ENCODE results near the gene SPAAR.
"Not testable (repeated sequence)": the region's sequence is repeated elsewhere in the genome, so short reads cannot be mapped to it uniquely, and the experiment has no call there.

SPAAR gene

DNA sequence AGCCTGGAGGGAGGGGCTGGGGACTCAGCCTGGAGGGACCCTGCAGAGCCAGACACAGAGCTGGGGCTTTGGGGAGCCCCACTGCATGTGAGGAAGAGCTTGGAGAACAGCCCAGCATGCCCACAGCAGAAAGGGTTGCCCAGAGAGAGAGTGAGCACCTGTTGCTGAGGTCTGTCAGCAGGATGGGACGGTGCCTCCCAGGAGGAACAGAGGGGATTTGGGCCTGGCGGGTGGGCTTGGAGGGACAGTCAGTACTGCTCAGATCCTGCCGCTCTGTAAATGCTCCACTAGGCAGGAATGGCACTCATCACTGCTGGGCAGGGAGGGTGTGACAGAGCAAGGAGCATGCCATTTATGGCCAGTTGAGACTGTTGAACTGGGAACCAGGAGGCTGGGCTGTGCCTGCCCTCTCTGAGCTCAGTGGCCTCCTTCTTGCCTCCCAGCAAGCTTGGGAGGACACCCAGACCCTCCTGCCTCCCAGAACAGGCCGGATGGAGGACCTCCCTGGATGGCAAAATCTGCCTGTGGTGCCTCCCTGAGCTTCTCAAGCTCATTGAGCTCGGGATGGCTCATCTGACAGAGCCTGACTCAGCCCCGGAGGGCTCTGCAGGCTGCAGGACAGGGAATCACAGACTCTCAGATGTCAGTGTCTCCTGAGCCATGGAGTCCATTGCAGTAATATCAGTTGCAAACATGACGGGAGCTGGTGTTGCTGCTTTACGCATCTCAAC, 4.1 kb upstream of the SPAAR start:
- no peak for DNase-seq

- DNase-seq = no peak
These were observed 3.2 kb upstream of the SPAAR start, which contains the start of gene HRCT1 for GRCh38 chr9:35905912-35906679. HRCT1 (plus strand) TSS chr9:35906202; CDS start chr9:35906288, 86 bp downstream.

GRCh38 chr9:35906923-35907699, 2.2 kb upstream of the SPAAR start:
- DNase-seq = no peak

DNA sequence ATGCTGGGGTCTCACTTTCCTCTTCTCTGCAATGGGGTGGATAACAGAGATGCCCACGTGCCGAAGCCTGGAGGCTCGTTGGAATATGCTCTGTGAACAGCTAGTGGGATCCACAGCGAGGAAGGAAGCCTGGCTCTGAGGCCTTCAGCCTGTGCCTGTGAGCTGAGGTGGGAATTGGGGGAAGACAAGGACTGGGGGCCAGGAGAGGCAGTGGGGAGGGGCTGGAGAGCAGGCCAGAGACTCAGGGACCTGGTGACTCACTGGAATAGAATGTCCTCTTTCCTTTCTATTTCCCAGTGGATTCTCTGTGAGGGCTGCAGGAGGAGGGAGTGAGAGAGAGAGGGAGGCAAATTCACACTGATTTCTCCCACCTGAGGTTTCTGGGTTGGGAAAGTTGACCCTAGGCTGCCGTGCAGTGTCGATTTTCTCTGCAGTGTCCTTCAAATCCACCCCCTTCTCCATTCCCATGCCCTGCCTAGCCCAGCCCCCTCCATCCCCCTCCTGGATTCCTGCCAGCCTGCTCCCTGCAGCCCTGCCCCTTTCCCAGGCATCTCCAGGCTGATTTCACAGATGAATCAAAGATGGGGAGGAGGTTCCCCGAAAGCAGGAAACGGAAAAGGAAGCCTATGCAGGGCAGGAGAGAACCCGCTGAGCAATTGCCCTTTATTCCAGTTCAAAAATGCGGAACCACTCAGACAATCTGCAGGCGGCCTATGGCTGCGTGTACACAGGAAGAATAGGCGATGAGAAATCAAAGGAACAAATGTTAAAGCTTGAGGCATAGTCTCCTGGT, 1.4 kb upstream of the SPAAR start:
- DNase-seq = no peak

DNA sequence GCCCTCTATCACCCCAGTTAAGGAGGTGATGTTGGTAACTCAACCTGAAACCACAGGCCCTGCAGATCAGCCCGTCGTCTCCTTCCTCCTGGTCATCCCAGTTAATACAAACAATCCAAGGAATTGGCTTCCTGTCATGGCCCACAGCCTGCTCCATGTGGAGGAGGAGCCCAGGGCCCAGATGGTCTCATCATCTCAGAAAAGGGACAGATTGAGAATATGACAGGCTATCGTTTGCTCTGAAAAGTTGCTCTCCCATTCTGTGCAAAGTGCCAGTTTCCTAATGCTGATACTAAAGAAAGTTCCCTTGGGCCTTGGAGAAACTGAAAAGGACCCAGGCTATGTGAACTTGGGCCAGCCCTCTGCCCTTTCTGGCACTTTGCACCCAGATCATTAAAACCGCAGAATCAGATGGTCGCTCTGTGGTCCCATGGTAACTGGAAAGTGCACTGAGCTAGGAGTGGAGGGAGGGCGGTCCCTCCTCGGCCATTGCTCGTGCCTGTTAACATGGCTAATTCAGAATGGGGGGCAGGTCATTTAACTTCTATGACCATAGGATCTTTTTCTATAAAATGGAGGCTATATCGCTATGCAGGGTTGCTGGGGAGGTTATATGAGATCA, 675 bp upstream of the SPAAR start:
- DNase-seq = no peak

DNA sequence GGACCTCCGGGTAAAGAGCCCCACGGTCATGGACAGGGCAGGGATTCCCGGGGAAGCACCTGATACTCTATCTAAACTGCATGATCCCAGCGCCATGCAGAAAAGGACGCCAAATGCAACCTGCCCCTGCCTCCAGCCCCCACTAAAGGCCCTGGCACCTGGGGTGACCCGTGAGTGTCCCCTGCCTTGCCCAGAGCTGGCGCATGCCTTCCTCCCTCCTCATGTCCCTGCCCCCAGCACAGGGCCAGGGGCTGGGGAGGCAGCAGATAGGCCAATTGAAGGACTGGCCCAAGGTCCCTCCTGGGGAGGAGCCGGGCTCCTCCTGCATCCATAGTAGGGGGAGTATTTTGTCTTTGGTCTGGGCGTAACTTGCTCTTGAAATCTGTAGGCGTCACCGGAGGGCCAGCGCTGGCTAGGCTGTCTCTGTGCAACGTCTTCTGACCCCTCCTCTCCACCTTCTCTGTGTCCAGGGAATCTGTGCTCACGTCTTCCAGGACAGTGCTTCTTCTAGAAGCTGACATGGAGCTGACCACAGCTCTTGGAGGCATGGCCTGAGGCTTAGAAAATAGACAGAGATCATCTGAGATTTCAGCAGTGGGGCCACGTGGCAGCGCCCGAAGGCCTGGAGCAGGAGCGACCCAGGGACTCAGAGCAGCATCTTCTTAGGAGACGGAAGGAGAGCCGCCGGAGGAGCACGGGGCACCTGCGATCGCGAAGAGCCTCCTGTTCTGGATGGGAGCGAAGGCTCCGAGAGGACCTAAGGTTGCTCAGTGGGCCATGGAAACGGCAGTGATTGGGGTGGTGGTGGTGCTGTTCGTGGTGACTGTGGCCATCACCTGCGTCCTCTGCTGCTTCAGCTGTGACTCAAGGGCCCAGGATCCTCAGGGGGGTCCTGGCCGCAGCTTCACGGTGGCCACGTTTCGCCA, 660 bp downstream of the SPAAR start:
- DNase-seq = no peak

DNA sequence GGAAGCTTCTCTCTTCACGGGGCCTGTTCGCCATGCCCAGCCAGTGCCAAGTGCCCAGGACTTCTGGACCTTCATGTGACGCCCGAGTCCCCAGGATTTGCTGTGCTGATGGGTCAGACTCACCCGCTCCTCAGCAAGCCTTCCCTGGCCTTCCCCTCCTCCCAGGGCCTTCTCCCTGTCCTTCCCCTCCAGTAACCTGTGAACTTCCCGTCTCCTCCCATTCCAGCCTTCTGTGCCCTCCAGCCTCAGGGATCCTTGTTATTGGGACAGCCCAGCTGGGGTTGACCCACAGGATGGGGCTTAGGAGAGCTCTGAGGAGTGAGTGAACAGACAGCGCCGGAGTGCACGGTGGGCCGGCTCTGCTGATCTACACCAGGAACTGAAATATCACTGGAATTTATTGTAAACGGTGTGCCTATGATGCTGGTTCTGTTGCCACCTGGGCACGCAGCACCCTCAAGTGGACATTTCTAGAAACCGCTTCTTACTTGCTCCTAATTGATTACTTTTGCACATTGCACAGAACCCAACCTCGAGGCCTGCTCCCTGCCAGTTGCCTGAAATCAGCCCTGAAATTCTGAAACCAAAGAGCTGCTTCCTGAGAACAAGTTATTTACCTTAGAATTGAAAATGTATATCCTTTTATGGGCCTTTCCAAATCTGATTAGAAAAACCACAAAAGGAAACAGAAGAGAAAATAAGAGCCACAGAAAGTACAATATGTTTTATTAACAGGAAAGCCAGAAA, 1.5 kb downstream of the SPAAR start:
- DNase-seq = peak; percentile 26

GRCh38 chr9:35911690-35912089, 2.4 kb downstream of the SPAAR start:
- DNase-seq = no peak

GRCh38 chr9:35912791-35913400, 3.6 kb downstream of the SPAAR start:
- DNase-seq = no peak

- DNase-seq = not testable (repeated sequence)
These were observed 4.1 kb downstream of the SPAAR start for GRCh38 chr9:35913429-35913828.

DNA sequence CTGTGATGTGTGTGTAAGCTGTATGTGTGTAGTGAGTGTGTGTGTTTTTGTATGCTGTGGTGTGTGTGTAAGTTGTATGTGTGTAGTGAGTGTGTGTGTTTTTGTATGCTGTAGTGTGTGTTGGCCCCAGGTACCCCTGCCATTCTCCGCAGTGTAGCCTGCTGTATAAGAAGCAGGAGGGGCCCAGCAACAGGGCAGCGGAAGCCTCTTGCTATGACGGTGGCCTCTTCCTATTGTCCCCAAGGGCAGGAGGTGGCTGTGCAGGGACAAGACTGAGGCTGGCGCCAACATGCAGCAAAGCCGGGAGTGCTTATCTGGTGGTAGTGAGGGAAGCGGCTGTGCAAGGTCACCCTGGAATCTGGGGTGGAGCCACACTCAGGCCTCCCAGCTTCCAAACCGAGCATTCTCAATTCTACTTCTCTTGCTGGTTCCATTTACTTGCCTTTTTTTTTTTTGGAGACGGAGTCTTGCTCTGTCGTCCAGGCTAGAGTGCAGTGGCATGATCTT, 5.1 kb downstream of the SPAAR start:
- no peak for DNase-seq

DNA sequence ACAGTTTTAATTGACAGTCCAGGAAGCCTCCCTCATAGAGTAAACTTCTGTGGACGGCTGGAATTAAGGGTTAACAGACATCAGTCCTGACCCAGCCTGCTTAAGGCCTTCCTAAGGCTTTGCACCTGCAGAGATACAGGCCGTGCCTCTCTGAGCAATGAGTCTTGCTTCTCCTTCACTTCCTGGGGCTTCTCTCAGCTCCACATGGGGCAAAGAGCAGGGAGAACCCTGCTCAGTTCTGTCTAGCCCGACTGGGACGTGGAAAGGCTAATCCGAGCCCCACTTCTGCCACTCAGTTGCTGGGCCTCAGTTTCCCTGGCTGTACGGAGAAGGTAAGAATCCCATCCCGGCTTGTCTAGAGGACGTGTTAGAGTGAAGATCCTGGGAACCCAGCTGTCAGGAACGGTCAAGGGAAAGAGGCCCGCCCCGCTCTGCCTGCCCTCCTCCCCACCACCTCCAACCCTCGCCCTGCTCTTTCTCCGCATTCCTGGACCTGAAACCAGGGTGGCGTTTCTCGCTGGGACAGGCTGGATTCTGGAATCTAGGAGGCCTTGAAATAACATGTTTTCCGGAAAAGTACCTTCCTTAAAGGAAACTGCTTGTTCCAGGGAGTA, 6.5 kb downstream of the SPAAR start:
- no peak for DNase-seq

DNA sequence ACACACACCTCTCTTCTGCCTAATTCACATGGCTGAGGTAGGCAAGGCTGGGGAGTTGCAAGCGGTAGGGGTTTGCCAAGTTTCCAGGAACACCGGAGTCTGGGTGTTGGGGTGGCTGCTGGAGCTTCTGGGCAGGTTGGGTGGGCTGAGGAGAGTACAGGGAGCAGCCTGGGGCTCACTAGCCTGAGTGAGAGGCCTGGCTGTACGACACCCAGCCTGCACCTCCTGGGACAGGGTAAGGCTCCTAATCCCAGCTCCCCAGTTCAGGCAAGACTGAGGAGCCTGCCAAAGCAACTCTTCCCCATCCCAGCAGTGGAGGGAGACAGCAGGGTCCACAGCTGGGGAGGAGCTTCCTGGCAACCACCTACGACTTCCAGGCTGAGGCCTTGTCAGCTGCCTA, 8.0 kb downstream of the SPAAR start:
- no peak for DNase-seq

- DNase-seq = no peak
These were observed 9.5 kb downstream of the SPAAR start for GRCh38 chr9:35918780-35919179.

GRCh38 chr9:35919212-35920008, 10.1 kb downstream of the SPAAR start:
- no peak for DNase-seq

- DNase-seq = no peak
These were observed 10.8 kb downstream of the SPAAR start for GRCh38 chr9:35920051-35920620.

DNA sequence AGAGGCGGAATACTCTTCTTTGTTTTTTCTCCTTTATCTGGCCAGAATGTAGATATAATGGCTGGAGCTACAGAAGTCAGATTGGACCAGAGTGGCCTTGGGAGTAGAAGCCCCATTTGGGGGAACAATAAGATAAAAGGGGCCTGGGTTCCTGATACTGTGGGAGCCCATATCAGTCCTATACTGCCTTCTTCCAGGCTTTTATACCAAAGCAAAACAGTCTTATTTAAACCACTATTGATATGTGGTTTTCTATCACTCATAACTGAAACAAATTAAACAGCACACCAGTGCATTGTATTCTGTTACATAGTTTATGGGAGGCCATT, 14.3 kb downstream of the SPAAR start:
- DNase-seq = no peak

Measured in activated T-cell treated with anti-CD3 and anti-CD28 coated beads for 4 hours (primary cell).